Mesenteric fat pad (tissue), 1 donor: ENCODE results near the gene SPATA1. TPM values are rescaled to one million over a fixed set of nuclear protein-coding genes. Genes with fewer than 3 reads are reported as not detected.

Experiments used
- DNase-seq: peaks from one replicate; pipeline ENCODE4 v3.0.0-alpha.2; 2020; ENCODE audit warnings: low spot score
- total RNA-seq: library from RNA; stranded (reverse); fragmentation: NEBNext Ultra II Directional; extraction: Animal tissue kit (Norgen Biotek cat#: 25700); gene quantifications from one replicate; pipeline ENCODE4 v1.2.1, GENCODE V29; 2021
- donor health status: DM: yes; HTN: yes; CAD: no.

The SPATA1 gene
- total RNA-seq, 1 donor from 2014 or later = 0.71 TPM

DNA sequence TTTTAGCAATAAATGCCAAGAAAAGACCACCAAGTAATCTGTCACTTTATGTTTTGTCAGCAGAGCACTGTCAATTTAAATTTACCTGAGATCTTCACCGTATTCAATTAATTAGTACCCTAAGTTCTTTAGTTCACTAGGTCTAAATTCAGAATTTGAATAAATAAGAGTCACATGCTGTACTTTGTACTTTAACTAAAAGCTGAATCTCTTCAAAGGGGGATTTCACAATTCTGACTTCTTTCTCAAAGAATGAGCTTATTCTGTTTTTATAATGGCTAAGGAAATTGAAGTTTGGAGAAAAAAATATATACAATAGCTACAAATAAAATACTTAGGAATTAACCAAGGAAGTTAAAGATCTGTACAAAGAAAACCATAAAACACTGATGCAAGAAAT lies 2.3 kb downstream of the SPATA1 start:
- no peak for DNase-seq

DNA sequence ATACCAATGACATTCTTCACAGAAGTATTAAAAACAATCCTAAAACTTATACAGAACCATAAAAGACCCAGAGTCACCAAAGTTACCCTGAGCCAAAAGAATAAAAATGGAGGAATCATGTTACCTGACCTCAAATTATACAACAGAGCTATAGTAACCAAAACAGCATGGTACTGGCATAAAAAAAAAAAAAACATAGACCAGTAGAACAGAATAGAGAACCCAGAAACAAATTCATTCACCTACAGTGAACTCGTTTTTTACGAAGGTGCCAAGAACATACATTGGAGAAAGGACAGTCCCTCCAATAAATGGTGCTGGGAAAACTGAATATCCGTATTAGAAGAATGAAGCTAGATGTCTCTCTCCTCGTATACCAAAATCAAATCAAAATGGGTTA lies 2.8 kb downstream of the SPATA1 start:
- no peak for DNase-seq

DNA sequence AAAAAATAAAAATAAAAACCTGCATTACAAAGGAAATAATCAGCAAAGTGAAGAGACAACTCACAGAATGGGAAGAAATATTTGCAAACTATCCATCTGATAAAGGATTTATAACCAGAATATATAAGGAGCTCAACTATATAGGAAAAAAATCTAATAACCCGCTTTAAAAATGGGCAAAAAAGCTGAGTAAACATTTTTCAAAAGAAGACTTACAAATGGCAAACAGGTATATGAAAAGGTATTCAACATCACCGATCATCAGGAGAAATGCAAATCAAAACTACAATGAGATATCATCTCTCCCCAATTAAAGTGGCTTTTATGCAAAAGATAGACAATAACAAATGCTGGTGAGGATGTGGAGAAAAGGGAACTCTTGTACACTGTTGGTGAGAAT lies 4.0 kb downstream of the SPATA1 start:
- DNase-seq = no peak

GRCh38 chr1:84510668-84511067 lies 4.5 kb downstream of the SPATA1 start:
- DNase-seq = no peak

DNA sequence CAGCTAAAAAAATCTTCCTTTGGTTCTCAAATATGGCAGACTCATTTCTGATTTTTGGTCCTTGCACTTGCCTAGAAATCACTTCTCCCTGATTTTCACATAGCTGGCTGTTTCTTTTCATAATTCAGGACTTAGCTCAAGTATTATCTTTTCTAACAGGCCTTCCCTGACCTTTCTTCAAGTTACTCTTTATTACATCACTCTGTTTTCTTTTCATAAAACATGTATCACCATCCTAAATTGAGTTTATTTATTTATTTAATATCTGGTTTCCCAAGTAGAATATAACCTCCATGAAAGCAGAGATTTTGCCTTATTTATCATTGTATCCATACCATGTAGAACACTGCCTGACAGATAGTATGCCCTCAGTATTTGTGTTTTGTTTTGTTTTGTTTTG lies 18.4 kb downstream of the SPATA1 start:
- DNase-seq = no peak

- DNase-seq = no peak
Measured at GRCh38 chr1:84525779-84526178, 19.6 kb downstream of the SPATA1 start.

- DNase-seq = no peak
Measured at GRCh38 chr1:84538599-84538998, 32.4 kb downstream of the SPATA1 start.

- no peak for DNase-seq
Measured at GRCh38 chr1:84539972-84540371, 33.8 kb downstream of the SPATA1 start.

- DNase-seq = no peak
Measured at GRCh38 chr1:84540759-84541158, 34.6 kb downstream of the SPATA1 start.

- no peak for DNase-seq
Measured at GRCh38 chr1:84541679-84542078, 35.5 kb downstream of the SPATA1 start.

DNA sequence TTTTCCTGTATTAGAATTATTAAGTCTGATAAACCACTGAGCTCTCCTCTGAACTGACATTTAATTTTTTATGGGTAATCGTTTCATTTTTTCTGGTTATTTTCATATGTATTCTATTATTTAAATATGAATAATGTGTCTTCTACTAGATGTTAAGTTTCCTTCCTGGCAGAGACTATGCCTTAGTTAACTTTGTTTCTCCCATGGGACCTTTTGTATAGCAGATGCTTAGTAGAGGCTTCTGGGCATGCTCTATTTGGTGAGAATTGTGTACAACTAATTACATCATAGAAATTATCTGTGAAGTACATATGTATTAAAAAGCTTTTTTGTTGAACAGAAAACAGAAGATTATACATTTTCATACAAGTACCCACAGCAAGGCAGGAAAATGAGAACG lies 44.6 kb downstream of the SPATA1 start:
- DNase-seq = no peak

DNA sequence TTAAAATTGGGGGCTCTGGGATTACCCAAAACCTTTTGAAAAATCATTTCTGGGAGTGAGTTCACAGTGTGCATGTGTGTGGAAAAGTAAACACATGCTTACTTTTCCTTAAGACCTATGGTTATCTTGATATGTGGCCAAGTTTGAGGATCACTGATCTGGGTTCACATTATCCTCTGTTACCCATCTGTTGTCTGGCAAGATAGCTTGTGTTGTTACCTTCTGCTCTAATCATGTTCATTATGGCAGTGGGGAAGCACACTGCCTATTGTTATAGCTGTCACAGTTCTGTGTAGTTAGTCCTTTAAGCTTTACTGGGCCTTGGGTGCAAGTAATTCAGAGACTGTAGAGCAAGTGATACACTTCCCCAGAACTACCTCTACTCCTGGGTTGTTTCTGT lies 63.0 kb downstream of the SPATA1 start:
- no peak for DNase-seq

GRCh38 chr1:84570436-84571149 lies 64.4 kb downstream of the SPATA1 start:
- DNase-seq = no peak

GRCh38 chr1:84571150-84571535 lies 65.0 kb downstream of the SPATA1 start:
- no peak for DNase-seq

DNA sequence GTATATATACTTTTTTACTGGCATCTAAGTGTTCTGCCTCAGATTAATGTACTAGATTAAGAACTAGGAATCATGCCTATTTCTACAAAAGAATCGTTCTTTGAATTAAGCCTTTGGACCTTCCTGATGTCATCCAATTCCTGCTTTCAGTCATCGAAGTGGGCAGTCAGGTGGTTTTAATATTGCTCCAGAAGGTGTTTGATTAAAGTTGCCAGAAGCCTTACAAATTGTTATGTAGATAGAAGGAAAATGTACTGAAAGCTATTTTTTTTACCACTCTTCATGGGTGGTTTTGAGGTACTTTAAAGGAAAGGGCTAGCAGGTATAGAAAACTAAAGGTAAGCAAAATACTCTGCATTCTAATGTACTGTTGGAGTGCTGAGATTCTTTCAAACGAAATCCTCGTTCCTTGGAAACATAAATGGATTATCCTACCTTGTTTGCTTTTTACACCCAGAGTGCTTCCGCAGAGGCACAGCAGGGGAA lies 67.3 kb downstream of the SPATA1 start:
- DNase-seq = no peak

GRCh38 chr1:84573967-84574842 lies 68.0 kb downstream of the SPATA1 start, which contains the start of gene CTBS:
Gene CTBS (minus strand): TSS chr1:84574440. CDS start chr1:84574415, 25 bp downstream.
- peak; percentile 97 for DNase-seq

DNA sequence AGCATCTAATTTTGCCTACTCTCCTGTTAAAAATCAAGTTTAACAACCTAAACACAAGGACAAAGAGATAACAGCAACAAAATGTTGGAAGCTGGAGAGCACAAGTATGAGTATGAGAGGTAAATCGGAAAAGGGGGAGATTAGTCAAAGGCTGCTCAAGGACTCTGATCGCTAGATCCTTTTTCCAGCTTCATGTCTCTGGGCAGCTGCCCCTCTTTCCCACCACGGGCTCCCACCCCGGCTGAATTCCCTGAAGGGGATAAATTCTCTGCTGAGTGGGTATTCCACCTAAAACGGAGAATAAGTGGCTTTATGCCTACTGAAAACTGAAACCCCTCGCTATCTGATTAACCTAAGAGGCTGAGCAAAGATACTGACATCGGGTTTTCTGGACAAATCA lies 68.8 kb downstream of the SPATA1 start:
- DNase-seq = no peak

DNA sequence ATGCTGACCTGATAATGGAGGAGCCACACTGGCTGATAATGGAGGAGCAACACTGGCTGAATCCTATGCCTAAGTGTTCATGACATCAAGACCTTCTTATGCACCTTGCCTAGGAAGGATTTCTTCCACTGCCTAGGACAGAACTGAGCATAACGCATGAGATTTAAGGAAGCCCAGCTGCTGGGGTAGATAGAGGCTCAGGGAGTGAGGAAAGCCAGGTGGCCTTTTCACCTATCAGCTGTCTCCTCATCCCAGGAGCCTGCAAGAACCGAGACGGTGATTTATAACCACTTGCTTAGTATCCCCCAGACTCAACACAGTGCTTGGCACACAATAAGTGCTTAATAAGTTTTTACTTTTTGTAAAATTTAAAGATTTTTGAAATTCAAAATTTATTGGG lies 75.5 kb downstream of the SPATA1 start:
- DNase-seq = no peak

GRCh38 chr1:84582802-84583587 lies 76.8 kb downstream of the SPATA1 start:
- no peak for DNase-seq

GRCh38 chr1:84583648-84584047 lies 77.5 kb downstream of the SPATA1 start:
- DNase-seq = no peak

GRCh38 chr1:84584126-84584525 lies 77.9 kb downstream of the SPATA1 start:
- no peak for DNase-seq

DNA sequence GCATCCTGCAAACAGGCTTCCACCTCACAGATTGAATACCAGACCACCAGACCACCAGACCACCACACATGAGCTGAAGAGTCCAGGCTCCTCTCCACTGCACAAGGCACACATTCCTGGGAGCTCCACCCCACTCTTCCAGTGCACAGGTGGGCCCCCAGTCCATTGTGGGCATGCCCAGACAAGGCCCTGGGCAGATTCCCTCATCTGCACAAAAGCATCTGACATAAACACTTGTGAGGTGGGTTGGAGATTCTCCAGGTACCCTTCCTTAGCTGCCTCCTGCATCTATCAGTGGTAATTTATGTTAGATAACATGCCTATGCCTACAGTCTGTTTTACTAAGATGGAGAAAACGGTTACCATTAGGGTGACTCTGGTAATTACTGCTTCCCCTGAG lies 79.6 kb downstream of the SPATA1 start:
- no peak for DNase-seq
